Measurements from ENCODE around the gene DENND6A. TPM values are rescaled to one million over a fixed set of nuclear protein-coding genes. Genes with fewer than 3 reads are reported as not detected.
"Not testable (repeated sequence)": the region's sequence is repeated elsewhere in the genome, so short reads cannot be mapped to it uniquely, and the experiment has no call there.

Gene DENND6A
- total RNA-seq, 1 donor from 2014 or later: 26.1 TPM

- H3K27me3 ChIP-seq (ENCODE audit: control insufficient read depth, insufficient read depth, low read length): no peaks in the 10 kb centered on the region
- no peak for DNase-seq (ENCODE audit: low read depth)
- TF ChIP-seq CTCF (IDR thresholded peaks at IDR 0.05; ENCODE audit: insufficient read depth, low read length, severe bottlenecking): no peak
- no peak overlapping the region for H3K4me3 ChIP-seq (ENCODE audit: low read depth, low read length)
- no peaks in the 10 kb centered on the region for H3K36me3 ChIP-seq (ENCODE audit: control insufficient read depth, insufficient read depth, low read length)
- FAIRE-seq: no peak
Observed at GRCh38 chr3:57652203-57652602, 40.7 kb downstream of the DENND6A start.

- peaks cover 3% of the 10 kb centered on the region for H3K36me3 ChIP-seq (ENCODE audit: control insufficient read depth, insufficient read depth, low read length)
- FAIRE-seq (peak; percentile 55), DNase-seq (ENCODE audit: low read depth) (peak; percentile 5)
- H3K27me3 ChIP-seq (ENCODE audit: control insufficient read depth, insufficient read depth, low read length): no peaks in the 10 kb centered on the region
- no peak overlapping the region for H3K4me3 ChIP-seq (ENCODE audit: low read depth, low read length)
- TF ChIP-seq CTCF (IDR thresholded peaks at IDR 0.05; ENCODE audit: insufficient read depth, low read length, severe bottlenecking): no peak
Observed at GRCh38 chr3:57647292-57647940, 45.5 kb downstream of the DENND6A start.

- no peak for FAIRE-seq
- TF ChIP-seq CTCF (IDR thresholded peaks at IDR 0.05; ENCODE audit: insufficient read depth, low read length, severe bottlenecking): peak; percentile 25
- no peaks in the 10 kb centered on the region for H3K27me3 ChIP-seq (ENCODE audit: control insufficient read depth, insufficient read depth, low read length)
- no peak overlapping the region for H3K4me3 ChIP-seq (ENCODE audit: low read depth, low read length)
- peak; percentile 79 for DNase-seq (ENCODE audit: low read depth)
- peaks cover 5% of the 10 kb centered on the region for H3K36me3 ChIP-seq (ENCODE audit: control insufficient read depth, insufficient read depth, low read length)
Observed at GRCh38 chr3:57646723-57647122, 46.2 kb downstream of the DENND6A start.

- no peak for TF ChIP-seq CTCF (IDR thresholded peaks at IDR 0.05; ENCODE audit: insufficient read depth, low read length, severe bottlenecking)
- no peaks in the 10 kb centered on the region for H3K27me3 ChIP-seq (ENCODE audit: control insufficient read depth, insufficient read depth, low read length)
- peaks cover 5% of the 10 kb centered on the region for H3K36me3 ChIP-seq (ENCODE audit: control insufficient read depth, insufficient read depth, low read length)
- no peak overlapping the region for H3K4me3 ChIP-seq (ENCODE audit: low read depth, low read length)
- FAIRE-seq (no peak), DNase-seq (ENCODE audit: low read depth) (no peak)
Observed at GRCh38 chr3:57644740-57645139, 48.1 kb downstream of the DENND6A start.

GRCh38 chr3:57637391-57637790 is 55.5 kb downstream of the DENND6A start:
- H3K36me3 ChIP-seq (ENCODE audit: control insufficient read depth, insufficient read depth, low read length): peaks cover 3% of the 10 kb centered on the region

GRCh38 chr3:57634259-57634658 is 58.6 kb downstream of the DENND6A start:
- not testable (repeated sequence) for FAIRE-seq; H3K27me3 ChIP-seq (ENCODE audit: control insufficient read depth, insufficient read depth, low read length); H3K4me3 ChIP-seq (ENCODE audit: low read depth, low read length); H3K36me3 ChIP-seq (ENCODE audit: control insufficient read depth, insufficient read depth, low read length)
- DNase-seq (ENCODE audit: low read depth): peak; percentile 5

More at GRCh38 chr3:57637391-57637790, 55.5 kb downstream of the DENND6A start:
- FAIRE-seq: no peak
- no peak for DNase-seq (ENCODE audit: low read depth)
- TF ChIP-seq CTCF (IDR thresholded peaks at IDR 0.05; ENCODE audit: insufficient read depth, low read length, severe bottlenecking): no peak
- Histone ChIP-seq H3K27me3 (ENCODE audit: control insufficient read depth, insufficient read depth, low read length) (no peaks in the 10 kb centered on the region), H3K4me3 (ENCODE audit: low read depth, low read length) (no peak overlapping the region)
